Nephron progenitor cell (in vitro differentiated cells): ENCODE measurements around the gene NCOA7.

Experiments used
- DNase-seq: peaks from one replicate; pipeline ENCODE4 v3.0.0; 2021
- H3K27ac Mint-ChIP-seq: 2 replicates; pipeline ENCODE4 v1.8.0; 2021; ENCODE audit warnings: mild to moderate bottlenecking, moderate library complexity, mixed read lengths
- H3K27me3 Mint-ChIP-seq: 2 replicates; pipeline ENCODE4 v1.8.0; 2021; ENCODE audit warnings: mild to moderate bottlenecking, low read depth, mixed read lengths; ENCODE audit not compliant: poor library complexity
- H3K36me3 Mint-ChIP-seq: 2 replicates; pipeline ENCODE4 v1.8.0; 2021; ENCODE audit warnings: low read depth, mixed read lengths
- H3K4me1 Mint-ChIP-seq: 2 replicates; pipeline ENCODE4 v1.8.0; 2021; ENCODE audit warnings: mixed read lengths
- H3K4me3 Mint-ChIP-seq: 2 replicates; pipeline ENCODE4 v1.8.0; 2021; ENCODE audit warnings: mild to moderate bottlenecking, moderate library complexity, mixed read lengths
- H3K9me3 Mint-ChIP-seq: 2 replicates; pipeline ENCODE4 v1.8.0; 2021; ENCODE audit warnings: mild to moderate bottlenecking, moderate library complexity, mixed read lengths
- CTCF ChIP-seq: fragments of 200-600 bp; sonication (generic); IDR thresholded peaks from 2 replicates; pipeline ENCODE4 v1.5.0; 2021; ENCODE audit warnings: antibody characterized with exemption

NCOA7 gene

GRCh38 chr6:125859727-125860126 is 69.0 kb downstream of the NCOA7 start:
- Mint-ChIP-seq H3K27ac (no peak overlapping the region), H3K27me3 (peaks cover 4% of the 10 kb centered on the region), H3K9me3 (no peaks in the 10 kb centered on the region), H3K4me3 (no peak overlapping the region), H3K36me3 (no peaks in the 10 kb centered on the region), H3K4me1 (no peaks in the 10 kb centered on the region)
- no peak for DNase-seq
- no peak for TF ChIP-seq CTCF

GRCh38 chr6:125863023-125863422 is 72.3 kb downstream of the NCOA7 start:
- Mint-ChIP-seq H3K36me3 (no peaks in the 10 kb centered on the region), H3K27ac (no peak overlapping the region), H3K4me3 (no peak overlapping the region), H3K4me1 (no peaks in the 10 kb centered on the region), H3K9me3 (no peaks in the 10 kb centered on the region), H3K27me3 (peaks cover 4% of the 10 kb centered on the region)
- DNase-seq: no peak
- TF ChIP-seq CTCF: no peak

- Mint-ChIP-seq H3K27ac (no peak overlapping the region), H3K36me3 (no peaks in the 10 kb centered on the region), H3K4me1 (no peaks in the 10 kb centered on the region), H3K9me3 (no peaks in the 10 kb centered on the region), H3K27me3 (peaks cover 4% of the 10 kb centered on the region), H3K4me3 (no peak overlapping the region)
- DNase-seq: no peak
- TF ChIP-seq CTCF: no peak
These were observed 74.3 kb downstream of the NCOA7 start for GRCh38 chr6:125865015-125865414.

GRCh38 chr6:125866433-125866832 is 75.7 kb downstream of the NCOA7 start:
- no peak for DNase-seq
- Mint-ChIP-seq H3K9me3 (no peaks in the 10 kb centered on the region), H3K4me3 (no peak overlapping the region), H3K27ac (no peak overlapping the region), H3K4me1 (no peaks in the 10 kb centered on the region), H3K36me3 (no peaks in the 10 kb centered on the region), H3K27me3 (peaks cover 7% of the 10 kb centered on the region)
- TF ChIP-seq CTCF: no peak

- no peak overlapping the region for H3K4me3 Mint-ChIP-seq
- no peak overlapping the region for H3K27ac Mint-ChIP-seq
- no peak for TF ChIP-seq CTCF
- peaks cover 4% of the 10 kb centered on the region for H3K27me3 Mint-ChIP-seq
- no peaks in the 10 kb centered on the region for H3K9me3 Mint-ChIP-seq
- no peaks in the 10 kb centered on the region for H3K4me1 Mint-ChIP-seq
- DNase-seq: no peak
- H3K36me3 Mint-ChIP-seq: no peaks in the 10 kb centered on the region
These were observed 76.8 kb downstream of the NCOA7 start for GRCh38 chr6:125867483-125867942.

- Mint-ChIP-seq H3K4me3 (no peak overlapping the region), H3K27ac (no peak overlapping the region), H3K4me1 (no peaks in the 10 kb centered on the region), H3K27me3 (peaks cover 4% of the 10 kb centered on the region), H3K9me3 (no peaks in the 10 kb centered on the region), H3K36me3 (no peaks in the 10 kb centered on the region)
- no peak for DNase-seq
- TF ChIP-seq CTCF: no peak
These were observed 77.5 kb downstream of the NCOA7 start for GRCh38 chr6:125868252-125868651.
